GM18499 (cell line): ENCODE data around the gene ARID4B.
"Not testable (repeated sequence)": the region's sequence is repeated elsewhere in the genome, so short reads cannot be mapped to it uniquely, and the experiment has no call there.

Source experiments
- ATAC-seq: cut with Tn5 transposase; IDR thresholded peaks from one replicate; pipeline ENCODE4 v1.9.1; 2021; ENCODE audit warnings: moderate number of reproducible peaks; ENCODE audit not compliant: insufficient read depth, unreplicated experiment

ARID4B gene

GRCh38 chr1:235199441-235199840 is 128.5 kb downstream of the ARID4B start:
- ATAC-seq, result no peak

- ATAC-seq, result no peak
These were observed 137.5 kb downstream of the ARID4B start for GRCh38 chr1:235190431-235190830.

- ATAC-seq, result no peak
These were observed 140.7 kb downstream of the ARID4B start for GRCh38 chr1:235187316-235187715.

GRCh38 chr1:235181561-235182245 is 146.3 kb downstream of the ARID4B start:
- ATAC-seq, result no peak

- no peak for ATAC-seq
These were observed 147.0 kb downstream of the ARID4B start for GRCh38 chr1:235180916-235181460.

- no peak for ATAC-seq
These were observed 151.5 kb downstream of the ARID4B start for GRCh38 chr1:235176486-235176885.

GRCh38 chr1:235169986-235170385 is 158.0 kb downstream of the ARID4B start:
- ATAC-seq, result no peak

GRCh38 chr1:235168375-235168774 is 159.6 kb downstream of the ARID4B start:
- ATAC-seq, result no peak

GRCh38 chr1:235161685-235162327 is 166.2 kb downstream of the ARID4B start:
- no peak for ATAC-seq

- ATAC-seq, result peak; percentile 68
These were observed 166.9 kb downstream of the ARID4B start, which contains the start of gene RBM34 for GRCh38 chr1:235160957-235161684. Gene RBM34 (minus strand): TSS chr1:235161250. CDS start chr1:235161226, 24 bp downstream.

- no peak for ATAC-seq
These were observed 167.5 kb downstream of the ARID4B start for GRCh38 chr1:235160383-235160956.

- not testable (repeated sequence) for ATAC-seq
These were observed 168.0 kb downstream of the ARID4B start for GRCh38 chr1:235159930-235160329.

- ATAC-seq, result not testable (repeated sequence)
These were observed 168.7 kb downstream of the ARID4B start for GRCh38 chr1:235159284-235159683.

- no peak for ATAC-seq
These were observed 169.3 kb downstream of the ARID4B start for GRCh38 chr1:235158680-235159079.

- no peak for ATAC-seq
These were observed 170.8 kb downstream of the ARID4B start for GRCh38 chr1:235157150-235157549.

- ATAC-seq, result no peak
These were observed 171.2 kb downstream of the ARID4B start for GRCh38 chr1:235156740-235157139.

- no peak for ATAC-seq
These were observed 171.7 kb downstream of the ARID4B start for GRCh38 chr1:235156265-235156664.

- no peak for ATAC-seq
These were observed 175.7 kb downstream of the ARID4B start for GRCh38 chr1:235152235-235152634.

- no peak for ATAC-seq
These were observed 176.9 kb downstream of the ARID4B start for GRCh38 chr1:235151033-235151432.

GRCh38 chr1:235149824-235150223 is 178.2 kb downstream of the ARID4B start:
- ATAC-seq, result no peak

GRCh38 chr1:235147269-235147668 is 180.7 kb downstream of the ARID4B start:
- no peak for ATAC-seq
